NCI-H226 (cell line): ENCODE data around the gene PHC2.

Experiments used
- DNase-seq: peaks from one replicate; pipeline ENCODE4 v3.0.0-alpha.2; 2015

The PHC2 gene, protein sequence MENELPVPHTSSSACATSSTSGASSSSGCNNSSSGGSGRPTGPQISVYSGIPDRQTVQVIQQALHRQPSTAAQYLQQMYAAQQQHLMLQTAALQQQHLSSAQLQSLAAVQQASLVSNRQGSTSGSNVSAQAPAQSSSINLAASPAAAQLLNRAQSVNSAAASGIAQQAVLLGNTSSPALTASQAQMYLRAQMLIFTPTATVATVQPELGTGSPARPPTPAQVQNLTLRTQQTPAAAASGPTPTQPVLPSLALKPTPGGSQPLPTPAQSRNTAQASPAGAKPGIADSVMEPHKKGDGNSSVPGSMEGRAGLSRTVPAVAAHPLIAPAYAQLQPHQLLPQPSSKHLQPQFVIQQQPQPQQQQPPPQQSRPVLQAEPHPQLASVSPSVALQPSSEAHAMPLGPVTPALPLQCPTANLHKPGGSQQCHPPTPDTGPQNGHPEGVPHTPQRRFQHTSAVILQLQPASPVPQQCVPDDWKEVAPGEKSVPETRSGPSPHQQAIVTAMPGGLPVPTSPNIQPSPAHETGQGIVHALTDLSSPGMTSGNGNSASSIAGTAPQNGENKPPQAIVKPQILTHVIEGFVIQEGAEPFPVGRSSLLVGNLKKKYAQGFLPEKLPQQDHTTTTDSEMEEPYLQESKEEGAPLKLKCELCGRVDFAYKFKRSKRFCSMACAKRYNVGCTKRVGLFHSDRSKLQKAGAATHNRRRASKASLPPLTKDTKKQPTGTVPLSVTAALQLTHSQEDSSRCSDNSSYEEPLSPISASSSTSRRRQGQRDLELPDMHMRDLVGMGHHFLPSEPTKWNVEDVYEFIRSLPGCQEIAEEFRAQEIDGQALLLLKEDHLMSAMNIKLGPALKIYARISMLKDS

DNA sequence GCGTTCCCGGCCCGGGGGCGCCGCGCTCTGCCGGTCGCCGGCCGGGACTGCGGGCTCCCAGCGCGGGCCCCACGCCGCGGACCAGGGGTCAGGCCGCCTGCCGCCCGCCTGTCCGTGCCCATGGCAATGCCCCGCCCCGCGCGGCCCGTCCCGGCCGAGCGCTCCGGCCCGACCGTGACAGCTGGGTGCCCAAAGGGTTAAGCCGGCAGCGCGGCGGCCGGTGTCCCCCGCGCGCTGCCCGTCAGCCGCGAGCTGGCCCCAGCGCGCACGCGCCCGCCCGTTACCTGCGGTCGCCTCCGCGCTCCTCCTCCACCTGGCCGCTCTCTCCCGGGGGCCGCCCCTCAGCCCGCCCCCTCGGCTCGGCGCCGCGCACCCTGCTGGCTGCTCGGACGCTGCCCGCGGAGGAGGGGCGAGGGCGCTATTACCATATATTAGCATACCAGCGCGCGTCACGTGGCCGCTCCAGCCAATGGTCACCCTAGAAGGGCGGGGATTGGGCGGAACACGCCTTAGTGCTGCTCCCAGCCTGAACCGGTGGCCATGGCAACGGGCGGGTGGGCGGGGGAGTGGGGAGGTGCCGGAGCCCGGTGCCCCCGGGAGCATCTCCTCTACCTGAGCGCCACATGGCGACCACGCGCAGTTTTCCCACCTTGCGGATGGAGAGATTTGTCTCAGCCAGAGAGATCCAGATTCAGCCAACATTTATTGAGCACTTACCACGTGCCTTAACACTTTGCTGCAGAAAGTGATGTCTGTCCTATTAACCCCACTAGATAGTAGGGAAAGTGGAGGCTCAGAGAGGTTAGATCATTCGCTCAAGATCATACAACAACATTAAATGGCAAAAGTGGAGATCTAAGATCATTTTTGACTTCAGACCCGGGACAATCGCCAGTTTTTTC is at the start of gene PHC2:
Gene PHC2, minus strand, starts transcription at position 404 of the 902 bp plus-strand sequence. CDS start 55,556 bp downstream, outside the sequence.
- peak; percentile 95 for DNase-seq

DNA sequence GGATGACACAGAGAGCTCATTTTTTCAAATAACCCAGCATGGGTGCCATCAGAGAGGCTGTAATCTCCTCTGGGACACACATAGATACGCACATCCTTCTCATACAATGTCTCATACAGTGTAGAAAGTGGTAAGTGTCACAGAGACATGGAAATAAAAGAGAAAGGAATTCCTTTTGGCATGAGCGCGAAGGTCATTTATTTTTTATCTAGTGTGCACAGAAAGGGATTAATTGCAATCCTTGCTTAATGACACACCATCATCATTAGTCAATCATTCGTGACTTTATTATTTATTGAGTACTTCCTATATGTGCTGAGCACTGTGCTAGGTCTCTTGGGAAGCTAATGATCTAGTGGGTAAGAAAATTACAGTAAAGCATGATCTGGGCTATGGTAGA is 46.6 kb upstream of the PHC2 start:
- no peak for DNase-seq

DNA sequence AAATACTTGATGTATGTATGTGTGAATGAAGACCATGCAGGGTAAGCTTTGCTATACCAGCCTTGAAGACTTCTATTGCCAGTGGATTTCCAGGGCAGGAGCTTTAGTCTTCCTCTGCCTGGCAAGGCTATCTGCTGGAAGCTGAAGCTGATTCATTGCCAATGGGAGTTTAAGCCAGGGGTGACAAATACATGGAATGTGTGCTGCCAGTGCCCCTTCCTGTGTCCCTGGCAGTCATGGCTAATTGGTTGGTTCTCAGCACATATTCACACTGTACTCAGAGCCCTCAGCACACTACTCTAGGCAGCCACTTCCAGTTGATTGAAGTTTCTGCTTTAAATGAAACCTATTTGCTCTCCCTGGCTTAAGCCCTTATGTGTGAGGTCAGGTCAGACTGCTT is 43.0 kb upstream of the PHC2 start:
- DNase-seq = no peak

DNA sequence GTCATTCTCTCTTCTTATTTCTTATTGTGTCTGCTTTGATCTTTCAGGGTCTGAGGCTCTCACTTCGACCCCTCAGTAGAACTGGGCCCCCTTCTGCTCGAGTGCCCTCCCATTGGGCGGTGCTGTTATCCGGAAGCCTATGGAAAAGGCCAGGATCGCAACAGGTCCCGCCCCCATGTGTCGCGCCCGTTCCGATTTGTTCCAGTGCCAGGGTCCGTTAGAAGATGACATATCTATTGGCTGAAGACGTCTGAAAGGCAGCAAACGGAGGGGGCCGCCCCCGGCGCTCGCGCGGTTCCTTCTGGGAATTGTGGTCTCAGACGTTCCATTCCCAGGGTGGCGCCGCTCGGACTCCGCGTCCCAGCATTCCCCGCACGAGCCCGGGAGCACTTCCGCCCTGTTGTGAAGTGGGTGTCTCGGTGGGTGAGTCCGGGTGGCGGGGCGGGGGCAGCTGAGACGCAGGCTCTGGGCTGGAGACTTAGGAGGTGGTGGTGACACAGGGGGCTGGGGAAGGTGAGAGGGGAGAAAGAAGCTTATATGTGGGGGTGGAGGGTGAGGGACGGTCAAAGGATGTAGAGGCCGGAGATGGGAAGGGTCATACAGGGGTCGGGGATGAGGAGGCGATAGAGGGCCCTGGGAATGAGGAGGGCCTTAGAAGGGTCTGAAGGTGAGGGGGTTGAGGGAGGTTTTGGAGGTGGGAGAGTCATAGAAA is 41.5 kb upstream of the PHC2 start, which contains the start of gene ZSCAN20:
Gene ZSCAN20, plus strand, starts transcription at position 377 of the 712 bp plus-strand sequence. CDS start 6,644 bp downstream, outside the sequence.
- DNase-seq = peak; percentile 99

DNA sequence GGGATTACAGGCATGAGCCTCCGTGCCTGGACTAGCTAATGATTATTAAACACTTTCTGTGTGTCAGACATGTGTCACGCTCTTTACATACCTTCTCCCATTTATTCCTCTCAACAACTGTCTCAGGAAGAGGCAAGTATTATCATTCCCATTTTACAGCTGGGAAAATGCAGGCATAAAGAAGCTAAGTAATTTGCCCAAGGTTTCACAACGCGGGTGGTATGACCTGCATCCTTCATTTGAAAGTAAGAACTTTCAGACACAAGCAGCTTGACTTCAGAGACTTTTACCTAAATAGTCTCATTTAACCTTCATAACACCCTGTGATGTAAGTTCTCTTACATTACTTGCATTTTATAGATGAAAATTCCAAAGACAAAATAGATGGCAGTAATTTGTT is 40.5 kb upstream of the PHC2 start:
- no peak for DNase-seq

DNA sequence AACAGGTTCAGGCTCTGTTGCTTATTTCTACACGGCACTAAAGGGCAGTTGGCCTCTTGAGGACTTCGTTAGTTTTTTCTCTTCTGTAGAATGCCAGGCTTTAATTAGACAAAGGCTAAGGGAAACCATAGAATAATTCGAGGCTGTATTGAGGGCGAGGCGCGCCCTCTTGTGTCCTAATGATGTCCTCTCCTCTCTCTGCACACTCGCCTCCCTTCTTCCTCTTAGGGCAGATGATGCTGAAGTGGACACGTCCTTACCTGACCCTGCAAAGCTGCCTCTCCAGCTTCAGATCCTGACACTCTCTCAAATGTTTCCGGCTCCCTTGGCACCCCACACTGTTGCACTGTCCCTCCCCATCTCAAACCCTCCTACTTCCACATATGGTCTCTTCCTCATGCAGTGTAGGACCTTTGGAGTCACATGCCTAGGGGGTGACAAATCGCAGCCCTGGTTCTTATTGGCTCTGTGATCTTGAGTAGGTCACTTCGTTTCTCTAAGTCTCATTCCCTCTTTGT is 39.7 kb upstream of the PHC2 start:
- peak; percentile 58 for DNase-seq

DNA sequence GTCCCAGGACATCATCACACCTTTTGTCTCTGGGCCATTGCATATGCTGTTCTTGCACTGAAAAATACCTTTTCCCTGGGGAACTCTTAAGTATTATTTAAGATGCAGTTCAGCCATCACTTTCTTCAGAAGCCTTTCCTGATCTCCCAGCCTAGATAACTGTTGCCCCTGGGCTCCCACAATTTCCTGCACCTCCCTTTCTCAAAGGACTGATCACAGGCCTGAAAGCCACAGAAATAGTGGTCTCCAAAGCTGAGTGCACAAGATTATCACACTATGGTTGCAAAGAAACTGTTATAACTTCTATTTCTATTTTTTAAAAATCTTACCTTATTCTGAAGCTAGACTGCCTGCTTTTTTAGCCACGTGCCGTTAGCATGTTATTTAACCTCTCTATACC is 38.8 kb upstream of the PHC2 start:
- DNase-seq = no peak

DNA sequence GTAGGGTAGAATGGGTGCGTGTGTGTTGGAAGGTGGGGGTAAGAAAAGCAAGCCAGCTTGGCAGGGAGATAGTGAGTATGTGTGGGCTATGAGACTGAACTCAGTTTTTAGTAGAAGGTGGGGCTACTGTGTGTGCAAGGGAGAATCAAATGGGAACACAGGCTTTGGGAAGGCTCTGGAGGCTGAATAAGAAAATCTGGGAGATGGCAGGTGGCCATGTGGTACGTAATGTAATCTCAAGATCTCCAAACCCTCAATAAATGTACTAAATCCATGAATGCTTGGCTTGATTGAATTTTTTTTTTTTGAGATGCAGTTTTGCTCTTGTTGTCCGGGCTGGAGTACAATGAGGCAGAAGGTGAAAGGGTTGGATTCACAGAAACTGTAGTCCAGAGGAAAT is 38.1 kb upstream of the PHC2 start:
- no peak for DNase-seq

DNA sequence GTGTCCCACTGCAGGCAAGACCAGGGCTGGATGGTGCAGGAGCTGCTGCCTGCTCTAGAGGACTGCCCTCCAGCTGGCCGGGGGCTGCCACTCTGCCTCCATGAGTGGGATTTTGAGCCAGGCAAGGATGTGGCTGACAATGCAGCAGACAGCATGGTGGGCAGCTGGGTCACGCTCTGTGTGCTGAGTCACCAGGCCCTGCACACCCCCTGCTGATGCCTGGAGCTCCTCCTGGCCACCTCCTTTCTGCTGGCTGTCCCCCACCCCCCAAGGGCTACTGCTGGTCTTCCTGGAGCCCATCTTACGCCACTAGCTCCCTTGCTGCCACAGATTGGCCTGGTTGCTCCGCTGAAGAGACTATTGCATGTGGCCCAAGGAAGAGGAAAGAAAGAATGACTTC is 37.6 kb upstream of the PHC2 start:
- DNase-seq = no peak

DNA sequence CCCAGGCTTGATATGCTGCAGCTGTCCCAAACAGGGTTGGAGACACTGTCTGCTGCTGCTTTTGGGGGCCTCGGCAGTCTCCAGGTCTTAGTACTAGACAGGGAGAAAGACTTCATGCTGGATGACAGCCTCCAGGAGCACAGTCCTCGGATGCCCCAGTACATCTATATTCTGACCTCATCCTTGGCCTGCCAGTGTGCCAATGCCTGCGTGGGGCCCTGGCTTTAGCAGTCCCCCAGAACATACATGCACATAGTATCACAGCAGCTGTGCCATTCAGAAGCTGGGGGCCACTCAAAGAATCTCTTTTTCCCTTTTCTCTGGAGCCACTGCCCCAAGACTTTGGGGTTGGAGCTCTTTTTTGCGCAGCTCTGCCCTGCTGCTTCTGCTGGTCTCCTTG is 37.1 kb upstream of the PHC2 start:
- no peak for DNase-seq

DNA sequence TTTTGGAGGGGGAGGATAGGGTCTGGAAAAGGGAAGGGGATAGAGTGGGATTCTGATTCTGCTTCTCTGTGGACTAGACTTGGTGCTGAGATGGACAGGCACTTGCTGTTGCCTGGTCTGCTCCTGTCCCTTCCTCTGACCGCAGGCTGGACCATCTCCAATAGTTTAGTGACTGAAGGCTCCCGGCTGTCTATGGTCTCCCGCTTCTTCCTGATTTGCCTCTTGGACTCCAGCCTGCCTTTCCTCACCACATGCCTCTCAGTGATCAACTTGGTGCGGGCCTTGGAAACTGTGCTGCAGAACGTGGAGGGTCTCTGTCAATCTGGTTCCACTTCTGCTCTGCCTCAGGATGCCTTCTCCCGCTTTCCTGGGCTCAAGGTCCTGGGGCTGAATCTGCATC is 35.3 kb upstream of the PHC2 start:
- no peak for DNase-seq

DNA sequence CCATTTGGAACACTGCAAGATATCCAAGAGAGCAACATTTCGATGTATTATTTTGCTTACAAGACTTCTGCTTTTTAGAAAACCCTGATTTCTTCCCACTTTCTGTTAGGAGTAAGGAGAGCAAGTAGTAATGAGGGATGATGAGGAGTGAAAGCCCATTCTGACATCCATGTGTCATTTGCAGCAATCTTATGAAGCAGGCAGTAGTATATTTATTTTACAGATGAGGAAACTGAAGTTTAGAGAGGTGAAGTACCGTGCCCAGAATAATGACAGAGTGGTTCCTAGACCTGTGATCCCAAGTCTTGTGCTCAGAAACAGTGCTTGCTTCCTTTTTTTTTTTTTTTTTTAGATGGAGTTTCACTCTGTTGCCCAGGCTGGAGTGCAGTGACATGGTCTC is 34.4 kb upstream of the PHC2 start:
- no peak for DNase-seq

DNA sequence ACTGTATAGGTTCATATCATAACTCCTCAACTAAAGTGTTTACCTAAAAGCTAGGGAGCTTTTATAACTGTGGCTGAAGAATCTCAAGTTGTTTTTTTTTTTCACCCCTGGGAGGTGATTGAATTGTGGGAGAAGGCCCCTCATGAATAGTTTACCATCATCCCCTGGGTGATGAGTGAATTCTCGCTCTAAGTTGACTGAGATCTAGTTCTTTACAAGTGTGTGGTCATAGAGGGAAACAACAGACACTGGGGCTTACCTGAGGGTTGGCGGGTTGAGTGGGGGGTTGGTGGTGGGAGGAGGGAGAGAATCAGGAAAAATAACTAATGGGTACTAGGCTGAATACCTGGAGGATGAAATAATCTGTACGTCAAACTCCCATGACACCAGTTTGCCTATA is 33.7 kb upstream of the PHC2 start:
- DNase-seq = no peak

DNA sequence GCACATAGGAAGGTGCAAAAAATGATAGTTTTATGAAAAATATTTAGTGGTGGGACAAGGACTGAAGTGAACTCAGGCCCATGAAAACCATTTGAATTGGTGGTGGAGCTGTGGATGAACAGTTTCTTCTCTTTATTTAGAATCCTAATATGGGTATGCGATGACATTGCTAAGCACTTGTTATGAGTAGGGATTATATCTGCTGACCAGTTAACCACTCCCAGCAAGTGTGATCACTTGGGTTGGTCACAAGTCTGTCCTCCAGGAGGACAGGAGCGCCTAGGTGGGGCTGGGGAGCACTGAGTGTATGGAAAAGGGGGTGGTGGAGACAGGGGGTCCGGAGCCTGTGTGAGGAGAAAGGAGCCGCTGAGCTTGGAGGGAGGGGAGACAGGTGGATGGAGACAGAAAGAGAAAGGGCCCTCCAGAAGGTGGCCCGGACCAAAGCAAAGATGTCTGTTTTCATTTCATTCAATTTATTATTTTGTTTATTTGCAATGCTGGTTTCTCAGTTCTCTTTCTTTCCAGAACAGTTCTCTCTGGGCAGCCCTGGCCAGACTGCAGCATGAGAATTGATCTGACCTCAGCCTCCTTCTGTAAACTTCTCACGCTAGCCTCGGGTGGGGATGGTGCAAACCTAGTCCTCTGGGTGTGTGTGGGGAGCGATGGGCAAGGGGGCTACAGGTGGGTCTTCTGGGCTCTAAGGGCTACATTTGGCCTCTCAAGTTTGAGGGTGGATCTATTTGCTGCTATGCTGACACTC is 31.7 kb upstream of the PHC2 start:
- DNase-seq = no peak

DNA sequence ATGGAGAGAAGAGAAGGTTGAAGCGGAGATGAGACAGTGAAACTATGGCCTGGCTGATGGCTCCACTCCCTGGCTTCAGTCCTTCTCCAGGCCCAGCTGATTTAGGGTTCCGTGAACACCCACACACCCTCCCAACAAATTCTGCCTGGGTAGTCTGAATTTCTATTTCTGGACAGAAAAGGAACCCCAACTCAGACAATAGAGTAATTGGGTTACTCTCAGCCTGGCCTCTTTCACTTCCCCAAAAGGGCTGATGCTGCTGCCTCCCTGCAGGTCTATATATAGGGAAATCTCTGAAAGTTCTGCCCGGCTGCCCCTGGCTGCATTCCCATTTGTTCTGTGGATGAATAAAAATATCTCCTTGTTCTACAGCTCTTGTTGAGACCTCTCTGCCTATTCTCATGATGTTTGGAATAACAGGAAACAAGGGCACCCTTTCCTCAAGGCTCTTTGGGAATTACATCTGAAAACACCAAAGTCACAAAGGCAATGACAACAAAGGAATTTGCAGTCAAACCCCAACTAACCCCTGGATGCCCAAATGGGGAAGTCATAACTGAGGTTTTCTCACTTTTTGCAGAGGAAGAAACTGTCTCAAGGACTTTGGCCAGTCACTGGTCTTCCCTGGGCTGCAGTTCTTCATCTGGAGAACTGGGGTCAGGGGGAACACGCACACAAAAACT is 30.2 kb upstream of the PHC2 start:
- no peak for DNase-seq

DNA sequence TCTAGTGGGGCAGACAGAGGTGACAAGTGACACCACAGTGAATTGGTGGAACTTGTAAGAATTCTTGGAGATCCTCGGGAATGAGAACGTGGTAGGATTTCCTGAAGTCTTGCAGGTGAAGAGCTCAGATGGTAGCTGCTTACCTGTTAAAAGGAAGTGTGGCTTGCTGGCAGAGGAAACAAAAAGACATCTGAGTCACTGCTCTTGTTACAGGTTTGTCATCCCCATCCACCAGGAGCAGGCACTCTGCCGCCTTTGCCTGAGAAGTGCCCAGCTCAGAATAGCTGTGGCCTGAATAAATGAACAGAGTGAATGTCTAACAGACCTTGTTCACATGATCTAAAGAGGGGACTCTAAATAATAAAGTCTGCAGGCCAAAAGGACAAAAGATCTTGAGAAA is 29.2 kb upstream of the PHC2 start:
- no peak for DNase-seq

DNA sequence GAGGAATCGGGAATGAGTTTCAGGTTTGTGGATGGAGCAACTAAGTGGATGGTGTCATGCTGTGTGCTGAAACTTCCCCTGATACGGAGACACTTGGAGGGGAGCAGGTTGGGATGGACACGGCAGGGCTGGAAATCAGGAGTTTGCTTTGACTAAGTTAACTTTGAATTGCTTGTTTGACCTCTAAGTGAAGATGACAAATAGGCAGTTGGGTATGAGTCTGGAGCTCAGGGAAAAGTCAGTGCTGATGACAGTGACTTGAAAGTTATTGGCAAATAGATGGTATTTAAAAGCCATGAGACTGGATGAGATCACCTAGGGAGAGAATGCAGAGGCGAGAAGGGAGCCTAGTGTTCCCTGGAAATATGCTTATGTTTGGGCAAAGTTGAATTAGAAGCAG is 28.8 kb upstream of the PHC2 start:
- DNase-seq = no peak

DNA sequence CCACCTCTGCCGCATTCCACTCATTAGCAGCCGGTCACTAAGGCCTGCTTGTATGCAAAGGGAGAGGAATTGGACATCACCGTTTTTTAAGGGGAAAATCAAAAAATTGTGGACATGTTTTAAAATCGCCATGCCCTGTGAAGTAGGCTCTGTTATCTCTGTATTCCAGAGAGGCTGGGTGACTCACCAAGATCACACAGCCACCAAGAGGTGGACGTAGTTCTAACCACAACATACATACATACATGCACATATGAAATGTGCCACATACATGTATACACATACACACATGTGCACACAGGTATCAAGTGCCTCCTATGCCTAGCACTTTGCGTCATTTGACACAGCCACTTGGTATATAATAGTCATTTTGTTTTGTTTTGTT is 25.6 kb upstream of the PHC2 start:
- no peak for DNase-seq

DNA sequence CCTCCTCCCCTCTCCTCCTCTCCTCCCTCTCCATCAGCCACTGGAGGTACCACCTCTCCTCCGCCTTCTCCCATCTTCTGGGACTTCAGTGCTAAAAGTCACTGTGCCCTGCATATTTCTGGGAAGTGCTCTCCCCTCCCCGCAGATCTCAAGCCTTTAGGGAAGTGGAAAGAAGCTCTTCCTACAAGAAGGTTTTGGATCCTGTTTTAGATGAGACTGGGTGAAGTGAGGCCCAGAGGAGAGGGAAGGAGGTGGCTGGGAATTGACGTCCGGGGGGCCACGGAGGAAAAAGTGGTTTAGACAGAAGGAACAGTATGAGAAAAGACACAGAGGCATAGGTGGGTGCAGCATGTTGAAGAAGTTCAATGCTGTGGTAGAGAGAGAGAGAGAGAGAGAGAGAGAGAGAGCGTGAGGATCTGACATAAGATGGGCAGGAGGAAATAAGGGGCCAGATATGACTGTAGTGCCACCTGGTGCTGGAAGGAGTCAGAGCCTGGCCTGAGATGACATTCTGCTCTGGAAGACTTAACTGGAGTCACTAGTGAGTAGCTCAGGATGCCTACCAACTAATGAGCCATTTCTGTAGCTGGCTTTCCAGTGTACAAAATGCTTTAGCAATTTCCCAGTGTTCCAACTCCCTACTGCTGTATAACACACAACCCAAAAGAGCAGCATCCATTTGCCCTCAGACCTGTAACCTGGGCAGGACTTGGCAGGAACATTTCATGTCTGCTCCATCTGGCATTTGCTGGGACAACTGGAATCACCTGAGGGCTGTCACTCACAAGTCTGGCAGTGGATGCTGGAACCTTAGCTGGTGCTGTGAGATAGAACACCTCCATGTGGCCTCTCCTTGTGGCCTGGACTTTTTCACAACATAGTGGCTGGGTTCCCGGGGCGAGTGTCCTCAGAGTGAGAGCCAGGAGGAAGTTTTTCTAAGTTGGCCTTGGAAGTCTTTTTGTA is 24.9 kb upstream of the PHC2 start:
- DNase-seq = peak; percentile 53
